GDM1 (cell line): ENCODE measurements around the gene TGFB1I1.
A peak's percentile ranks its signal among the peaks of the same experiment; 100 is the strongest.
"Not testable (repeated sequence)": the region's sequence is repeated elsewhere in the genome, so short reads cannot be mapped to it uniquely, and the experiment has no call there.

ENCODE experiments used
- DNase-seq: peaks from one replicate; lab custom pipeline; 2025; lab: John Stamatoyannopoulos, UW

Gene TGFB1I1

DNA sequence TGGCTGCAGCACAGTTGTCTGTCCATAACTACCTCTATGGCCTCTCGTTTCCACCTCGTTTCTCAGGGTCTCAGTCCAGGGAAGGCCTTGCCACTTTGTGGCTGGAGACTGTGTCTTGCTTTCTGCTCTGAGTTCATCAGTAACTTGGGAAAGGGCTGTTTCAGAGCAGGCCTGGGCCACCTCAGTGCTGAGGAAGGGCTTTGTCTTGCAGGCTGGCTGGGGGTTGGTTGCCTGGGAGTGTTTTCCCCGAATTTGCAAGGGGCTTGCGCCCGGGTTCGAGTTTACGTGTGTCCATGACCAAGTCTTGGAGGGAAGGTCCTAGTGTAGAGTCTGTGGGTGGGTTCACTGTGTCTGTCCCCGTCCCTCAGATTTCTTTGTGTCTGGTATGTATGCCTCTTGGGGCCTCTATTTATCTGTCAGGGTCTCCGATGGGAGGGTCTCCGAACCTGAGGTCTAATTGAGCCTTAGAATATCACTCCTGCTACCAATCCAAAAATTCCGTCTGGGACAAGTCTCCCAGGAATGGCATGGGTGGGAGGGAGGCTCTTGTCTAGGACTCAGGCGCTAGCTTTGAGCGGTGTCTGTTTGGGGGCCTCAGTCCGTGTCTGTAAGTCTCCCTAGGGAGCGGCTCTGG is 594 bp upstream of the TGFB1I1 start:
- no peak for DNase-seq

DNA sequence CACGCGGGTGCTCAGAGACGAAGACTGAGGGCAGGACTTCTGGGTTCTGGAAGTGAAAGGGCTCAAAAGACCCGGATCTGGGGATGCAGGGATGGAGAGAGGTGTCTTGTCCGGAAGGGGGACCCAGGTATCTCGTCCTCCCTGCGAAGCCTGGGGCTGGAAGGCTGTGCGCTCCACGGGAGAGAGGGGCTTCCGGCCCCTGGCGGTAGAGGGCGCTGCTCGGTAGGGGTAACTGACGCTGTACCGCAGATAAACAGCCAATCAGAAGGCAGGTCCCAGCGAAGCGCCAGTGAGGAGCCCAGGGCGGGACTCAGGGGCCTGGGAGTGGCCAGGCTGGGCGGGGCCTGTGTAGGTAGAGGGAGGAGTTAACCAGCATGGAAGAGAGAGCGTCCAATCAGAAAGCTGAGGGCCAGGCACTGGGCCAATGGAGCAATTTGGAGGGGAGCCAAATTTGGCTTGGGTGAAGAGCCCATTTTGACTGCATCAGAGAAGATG is 804 bp downstream of the TGFB1I1 start:
- DNase-seq = peak; percentile 92

DNA sequence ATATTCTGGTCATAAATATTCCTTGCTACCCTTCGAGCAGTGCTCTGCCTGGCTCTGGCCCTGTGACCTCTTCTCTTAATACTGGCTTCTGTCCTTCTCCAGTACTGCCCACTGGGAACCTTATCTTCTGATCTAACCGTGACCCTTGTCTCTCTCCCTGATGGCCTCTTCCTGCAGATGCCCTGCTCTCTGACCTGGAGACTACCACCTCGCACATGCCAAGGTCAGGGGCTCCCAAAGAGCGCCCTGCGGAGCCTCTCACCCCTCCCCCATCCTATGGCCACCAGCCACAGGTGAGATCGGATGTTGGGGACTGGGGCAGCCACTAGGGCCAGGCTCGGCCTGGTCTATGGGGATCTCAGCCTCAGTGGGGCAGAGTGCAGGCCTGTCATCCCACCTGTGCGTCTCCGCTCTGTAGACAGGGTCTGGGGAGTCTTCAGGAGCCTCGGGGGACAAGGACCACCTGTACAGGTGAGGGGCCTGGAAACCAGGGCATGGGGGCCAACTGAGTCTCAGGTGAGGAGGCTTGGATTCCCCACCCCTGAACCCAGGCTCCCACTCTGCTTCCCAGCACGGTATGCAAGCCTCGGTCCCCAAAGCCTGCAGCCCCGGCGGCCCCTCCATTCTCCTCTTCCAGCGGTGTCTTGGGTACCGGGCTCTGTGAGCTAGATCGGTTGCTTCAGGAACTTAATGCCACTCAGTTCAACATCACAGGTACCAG is 1.5 kb downstream of the TGFB1I1 start:
- no peak for DNase-seq

DNA sequence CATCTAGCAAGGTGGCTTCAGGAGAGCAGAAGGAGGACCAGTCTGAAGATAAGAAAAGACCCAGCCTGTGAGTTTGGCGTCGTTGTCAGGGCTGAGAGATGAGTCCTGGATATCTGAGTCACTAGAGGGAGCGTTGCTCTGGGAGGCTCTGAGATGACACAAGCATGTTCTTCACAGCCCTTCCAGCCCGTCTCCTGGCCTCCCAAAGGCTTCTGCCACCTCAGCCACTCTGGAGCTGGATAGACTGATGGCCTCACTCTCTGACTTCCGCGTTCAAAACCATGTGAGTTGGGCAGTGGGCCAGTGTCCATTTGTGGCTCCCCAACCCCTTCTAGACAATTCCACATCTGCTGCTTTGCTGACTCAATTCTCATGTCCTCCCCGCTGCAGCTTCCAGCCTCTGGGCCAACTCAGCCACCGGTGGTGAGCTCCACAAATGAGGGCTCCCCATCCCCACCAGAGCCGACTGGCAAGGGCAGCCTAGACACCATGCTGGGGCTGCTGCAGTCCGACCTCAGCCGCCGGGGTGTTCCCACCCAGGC is 2.3 kb downstream of the TGFB1I1 start:
- DNase-seq = no peak

DNA sequence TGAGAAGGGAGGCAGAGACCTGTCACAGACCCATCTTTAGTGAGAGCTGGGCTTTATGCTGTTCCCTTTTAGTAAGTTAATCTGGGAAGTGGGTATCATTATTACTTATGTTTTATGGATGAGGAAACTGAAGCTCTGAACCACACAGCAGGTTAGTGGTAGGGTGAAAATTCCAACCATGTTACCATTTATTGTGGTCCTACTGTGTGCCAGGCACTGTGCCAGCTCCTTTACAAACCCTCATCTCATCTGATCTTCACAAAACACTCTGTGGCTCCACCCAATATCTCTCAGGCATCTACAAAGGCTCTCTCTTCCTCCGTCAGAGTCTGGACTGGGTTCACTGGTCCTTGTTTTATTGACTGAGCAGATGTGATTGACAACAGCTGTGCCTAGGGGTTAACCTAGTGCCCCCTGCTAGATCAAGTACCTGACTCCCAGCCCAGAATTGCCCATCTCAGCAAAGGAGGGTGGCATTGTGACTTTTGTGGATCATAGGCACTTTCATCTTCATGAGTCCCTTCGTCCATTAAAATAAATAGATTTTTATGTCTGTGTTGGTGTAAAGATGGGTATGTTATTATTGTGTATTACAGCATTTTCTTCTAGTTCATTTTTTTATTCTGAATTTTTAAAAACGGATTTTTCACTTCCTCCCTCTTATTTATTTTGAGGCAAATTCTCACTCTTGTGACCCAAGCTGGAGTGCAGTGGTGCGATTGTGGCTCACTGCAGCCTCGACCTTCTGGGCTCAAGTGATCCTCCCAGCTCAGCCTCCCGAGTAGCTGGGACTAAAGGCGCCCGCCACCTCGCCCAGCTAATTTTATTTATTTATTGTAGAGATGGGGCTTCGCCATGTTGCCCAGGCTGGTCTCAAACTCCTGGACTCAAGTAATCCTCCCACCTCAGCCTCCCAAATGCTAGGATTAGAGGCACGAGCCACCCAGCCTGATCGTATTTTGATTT is 3.1 kb downstream of the TGFB1I1 start:
- no peak for DNase-seq

DNA sequence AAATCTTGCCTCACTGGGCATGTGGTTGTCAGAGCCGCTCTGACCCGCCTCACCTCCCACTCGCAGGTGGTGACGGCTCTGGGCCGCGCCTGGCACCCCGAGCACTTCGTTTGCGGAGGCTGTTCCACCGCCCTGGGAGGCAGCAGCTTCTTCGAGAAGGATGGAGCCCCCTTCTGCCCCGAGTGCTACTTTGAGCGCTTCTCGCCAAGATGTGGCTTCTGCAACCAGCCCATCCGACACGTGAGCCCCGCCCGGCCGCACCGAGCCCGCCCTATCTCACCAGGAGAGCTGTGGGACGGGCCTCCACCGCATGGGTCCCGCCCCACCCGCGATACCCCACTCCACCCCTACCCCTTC is 4.0 kb downstream of the TGFB1I1 start:
- DNase-seq = no peak

DNA sequence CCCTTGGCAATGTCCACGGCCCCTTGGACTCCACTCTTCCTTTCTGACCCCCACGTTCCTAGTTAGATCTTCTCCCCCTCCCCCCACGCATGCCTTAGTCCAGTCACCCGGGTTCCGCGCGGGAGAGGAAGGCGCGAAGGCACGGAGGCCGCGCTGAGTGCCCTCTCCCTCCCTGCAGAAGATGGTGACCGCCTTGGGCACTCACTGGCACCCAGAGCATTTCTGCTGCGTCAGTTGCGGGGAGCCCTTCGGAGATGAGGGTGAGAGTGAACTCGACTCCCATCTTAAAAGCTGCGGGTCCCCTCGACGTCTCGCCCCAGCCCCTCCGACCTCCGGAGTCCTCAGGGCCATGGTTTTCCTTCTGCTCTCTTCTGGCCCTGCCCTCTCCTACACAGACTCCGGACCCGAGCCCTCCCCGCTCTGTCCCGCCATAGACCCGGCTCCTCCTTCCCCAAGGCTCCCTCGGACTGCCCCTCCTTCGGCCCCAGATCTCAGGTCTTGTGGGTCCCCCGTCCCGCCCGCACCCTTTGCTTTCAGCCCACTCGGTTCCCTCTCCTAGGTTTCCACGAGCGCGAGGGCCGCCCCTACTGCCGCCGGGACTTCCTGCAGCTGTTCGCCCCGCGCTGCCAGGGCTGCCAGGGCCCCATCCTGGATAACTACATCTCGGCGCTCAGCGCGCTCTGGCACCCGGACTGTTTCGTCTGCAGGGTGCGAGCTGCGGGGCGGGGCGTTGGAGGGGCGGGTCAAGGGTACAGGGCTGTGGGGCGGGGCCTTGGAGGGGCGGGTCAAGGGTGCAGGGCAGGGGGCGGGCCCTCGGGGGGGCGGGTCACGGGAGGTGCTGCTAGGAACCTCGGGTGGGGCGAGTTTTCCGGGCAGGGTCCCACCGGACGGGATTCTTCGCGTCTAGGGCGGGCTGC is 4.6 kb downstream of the TGFB1I1 start:
- DNase-seq = no peak

DNA sequence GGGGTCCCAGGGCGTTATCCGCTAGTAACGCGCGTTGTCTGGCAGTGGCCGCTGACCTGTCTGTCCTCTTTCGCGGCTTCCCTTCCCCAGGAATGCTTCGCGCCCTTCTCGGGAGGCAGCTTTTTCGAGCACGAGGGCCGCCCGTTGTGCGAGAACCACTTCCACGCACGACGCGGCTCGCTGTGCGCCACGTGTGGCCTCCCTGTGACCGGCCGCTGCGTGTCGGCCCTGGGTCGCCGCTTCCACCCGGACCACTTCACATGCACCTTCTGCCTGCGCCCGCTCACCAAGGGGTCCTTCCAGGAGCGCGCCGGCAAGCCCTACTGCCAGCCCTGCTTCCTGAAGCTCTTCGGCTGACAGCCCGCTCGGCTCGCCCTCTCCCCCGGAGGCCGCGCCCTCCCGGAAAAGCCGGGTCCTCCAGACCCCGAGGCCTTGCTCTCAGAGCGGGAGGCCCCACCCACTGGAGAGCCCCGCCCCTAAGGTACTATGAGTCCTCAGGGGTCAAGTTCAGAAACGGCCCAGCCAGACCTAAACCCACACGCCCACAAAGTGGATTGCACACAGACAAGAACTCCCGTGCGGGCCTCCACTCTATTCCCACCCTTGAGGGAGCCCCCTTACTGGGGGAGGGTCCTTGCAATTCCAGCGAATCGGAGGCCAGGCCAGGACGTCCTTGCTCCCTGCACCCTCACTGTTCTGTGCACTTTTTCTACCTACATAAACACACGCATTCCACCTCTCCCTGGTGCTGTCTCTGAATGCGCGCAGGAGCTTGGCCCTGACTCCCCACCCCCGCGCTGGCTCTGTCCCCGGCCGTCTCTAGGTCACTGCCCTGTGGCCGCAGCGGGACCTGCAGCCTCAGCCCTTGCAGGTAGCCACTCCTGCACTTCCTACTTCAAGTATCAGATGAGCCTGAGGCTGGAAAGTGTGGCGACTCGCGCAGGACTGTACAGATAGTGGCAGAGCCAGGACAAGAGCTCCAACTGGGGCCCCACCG is 5.6 kb downstream of the TGFB1I1 start:
- no peak for DNase-seq

DNA sequence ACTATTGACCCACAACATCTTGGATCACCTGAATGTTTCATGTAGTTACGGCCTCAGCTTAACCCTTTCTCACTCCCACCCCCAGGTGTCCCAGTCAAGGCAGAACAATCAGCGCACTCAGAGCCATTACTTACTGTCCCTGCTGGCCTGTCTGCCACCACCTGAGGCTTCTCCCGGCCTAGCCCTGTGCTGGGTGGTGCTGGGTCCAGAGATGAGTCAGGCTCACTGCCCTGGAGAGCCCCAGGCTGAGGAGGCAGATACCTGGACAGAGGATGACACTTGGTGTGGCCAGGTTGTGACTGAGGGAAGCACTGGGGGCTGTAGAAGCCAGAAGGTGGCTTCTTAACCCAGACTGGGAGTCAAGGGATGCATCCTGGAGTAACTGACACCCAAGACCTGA is 7.0 kb downstream of the TGFB1I1 start:
- no peak for DNase-seq

DNA sequence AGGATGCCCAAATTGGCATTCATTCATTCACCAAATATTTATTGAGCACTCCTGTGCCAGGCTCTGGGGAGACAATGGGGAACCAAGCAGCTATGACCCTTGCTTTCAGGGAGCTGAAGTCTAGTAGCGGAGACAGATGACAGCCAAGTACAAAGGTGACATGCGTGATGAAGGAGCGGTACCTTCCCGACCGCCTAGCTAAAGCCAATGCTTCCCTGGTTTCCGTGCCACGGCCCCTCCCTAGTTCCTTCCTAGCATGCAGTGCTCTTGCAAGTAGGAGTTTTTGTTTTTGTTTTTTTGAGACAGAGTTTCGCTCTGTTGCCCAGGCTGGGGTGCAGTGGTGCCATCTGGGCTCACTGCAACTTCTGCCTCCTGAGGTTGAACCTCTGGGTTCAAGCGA is 7.8 kb downstream of the TGFB1I1 start:
- DNase-seq = no peak

DNA sequence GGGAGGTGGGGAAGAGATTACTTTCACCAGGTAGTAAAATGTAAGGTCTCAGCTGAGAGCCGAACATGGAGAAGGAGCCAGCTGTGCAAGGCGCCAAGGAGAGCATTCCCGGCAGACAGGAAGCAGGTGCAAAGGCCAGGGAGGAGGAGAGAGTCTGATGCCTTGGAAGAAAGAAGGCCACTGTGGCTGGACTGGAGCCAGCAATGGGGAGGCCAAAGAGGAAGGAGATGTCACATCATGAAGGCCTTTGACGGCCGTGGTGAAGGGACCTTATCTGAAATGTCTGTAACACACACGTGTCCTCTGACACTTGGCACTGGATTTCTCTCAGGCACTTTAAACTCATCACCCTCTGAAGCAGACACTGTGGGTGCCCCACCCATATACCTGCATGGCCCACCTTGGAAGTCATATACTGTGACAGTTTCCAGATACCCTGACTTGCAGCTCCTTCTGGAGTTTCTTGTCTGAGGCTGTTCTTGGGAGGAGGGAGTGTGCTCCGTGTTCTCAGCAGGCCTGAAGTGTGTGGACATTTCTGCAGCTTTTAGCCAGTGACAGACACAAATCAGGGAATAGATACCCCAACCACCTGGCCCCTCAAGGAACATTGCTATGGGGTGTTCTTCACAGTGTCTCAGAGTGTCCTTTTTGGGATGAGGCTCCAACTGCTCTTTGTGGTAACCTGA is 9.0 kb downstream of the TGFB1I1 start:
- no peak for DNase-seq

DNA sequence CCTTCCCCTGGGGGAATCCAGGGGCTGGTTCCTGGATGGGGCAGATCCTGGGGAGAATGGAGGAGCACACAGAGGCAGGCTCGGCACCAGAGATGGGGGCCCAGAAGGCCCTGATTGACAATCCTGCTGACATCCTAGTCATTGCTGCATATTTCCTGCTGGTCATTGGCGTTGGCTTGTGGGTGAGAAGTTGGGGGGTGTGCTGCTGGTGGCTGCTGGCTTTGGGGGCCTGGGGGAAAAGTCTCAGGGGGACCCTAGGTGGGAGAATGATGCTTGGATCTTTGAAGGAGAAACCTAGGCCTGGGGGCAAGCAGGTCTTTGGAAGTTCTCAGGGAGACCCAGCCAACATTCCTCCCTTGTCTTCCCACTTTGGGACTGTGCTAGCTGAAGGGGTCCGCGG is 11.1 kb downstream of the TGFB1I1 start, which contains the start of gene SLC5A2:
SLC5A2 (plus strand) TSS at position 43 of the 400 bp plus-strand sequence; CDS start at position 57, 14 bp downstream.
- DNase-seq = no peak

DNA sequence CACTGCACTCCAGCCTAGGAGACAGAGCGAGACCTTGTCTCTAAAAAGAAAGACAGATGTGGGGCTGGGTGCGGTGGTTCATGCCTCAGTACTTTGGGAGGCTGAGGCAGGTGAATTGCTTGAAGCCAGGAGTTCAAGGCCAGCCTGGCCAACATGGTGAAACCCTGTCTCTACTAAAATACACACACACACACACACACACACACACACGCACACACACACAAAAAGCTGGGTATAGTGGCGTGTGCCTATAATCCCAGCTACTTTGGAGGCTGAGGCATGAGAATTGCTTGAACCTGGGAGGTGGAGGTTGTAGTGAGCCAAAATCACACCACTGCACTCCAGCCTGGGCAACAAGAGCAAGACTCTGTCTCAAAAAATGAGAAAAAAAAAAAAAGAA is 12.1 kb downstream of the TGFB1I1 start:
- not testable (repeated sequence) for DNase-seq

DNA sequence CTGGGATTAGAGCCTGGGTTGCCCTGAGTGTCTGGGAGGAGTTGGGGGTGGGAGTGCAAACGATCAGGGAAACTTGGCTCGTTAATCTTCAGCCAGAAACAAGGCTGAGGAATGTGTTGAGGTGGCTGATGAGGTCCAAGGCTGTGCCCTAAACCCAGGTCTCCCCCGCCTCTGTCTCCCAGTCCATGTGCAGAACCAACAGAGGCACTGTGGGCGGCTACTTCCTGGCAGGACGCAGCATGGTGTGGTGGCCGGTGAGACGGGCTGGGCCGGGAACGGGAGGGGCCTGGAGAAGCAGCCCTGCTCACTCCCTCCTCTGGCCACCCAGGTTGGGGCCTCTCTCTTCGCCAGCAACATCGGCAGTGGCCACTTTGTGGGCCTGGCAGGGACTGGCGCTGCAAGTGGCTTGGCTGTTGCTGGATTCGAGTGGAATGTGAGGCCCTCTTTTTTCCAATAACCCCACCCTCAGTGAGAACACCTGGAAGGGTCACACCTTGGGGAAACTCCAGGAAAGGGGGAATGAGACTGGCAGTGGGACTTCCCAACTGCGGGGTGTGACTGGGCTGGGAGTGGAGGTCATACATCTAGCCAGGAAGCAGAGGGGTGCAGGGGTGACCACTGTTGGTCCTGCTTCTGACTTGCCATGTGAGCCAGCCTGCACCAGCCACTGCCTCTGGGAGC is 12.7 kb downstream of the TGFB1I1 start:
- no peak for DNase-seq

DNA sequence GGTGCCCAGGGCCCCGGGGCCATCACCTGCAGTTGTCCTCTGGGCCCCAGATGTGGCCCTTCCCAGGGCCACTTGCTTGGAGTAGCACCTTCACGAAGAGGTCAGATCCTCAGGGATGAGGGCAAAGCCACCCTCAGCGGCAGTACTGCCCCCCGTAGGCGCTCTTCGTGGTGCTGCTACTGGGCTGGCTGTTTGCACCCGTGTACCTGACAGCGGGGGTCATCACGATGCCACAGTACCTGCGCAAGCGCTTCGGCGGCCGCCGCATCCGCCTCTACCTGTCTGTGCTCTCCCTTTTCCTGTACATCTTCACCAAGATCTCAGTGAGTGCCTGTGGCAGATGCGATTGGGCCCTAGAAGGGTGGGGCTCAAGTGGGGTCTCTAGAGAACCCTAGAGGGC is 13.6 kb downstream of the TGFB1I1 start:
- DNase-seq = no peak

DNA sequence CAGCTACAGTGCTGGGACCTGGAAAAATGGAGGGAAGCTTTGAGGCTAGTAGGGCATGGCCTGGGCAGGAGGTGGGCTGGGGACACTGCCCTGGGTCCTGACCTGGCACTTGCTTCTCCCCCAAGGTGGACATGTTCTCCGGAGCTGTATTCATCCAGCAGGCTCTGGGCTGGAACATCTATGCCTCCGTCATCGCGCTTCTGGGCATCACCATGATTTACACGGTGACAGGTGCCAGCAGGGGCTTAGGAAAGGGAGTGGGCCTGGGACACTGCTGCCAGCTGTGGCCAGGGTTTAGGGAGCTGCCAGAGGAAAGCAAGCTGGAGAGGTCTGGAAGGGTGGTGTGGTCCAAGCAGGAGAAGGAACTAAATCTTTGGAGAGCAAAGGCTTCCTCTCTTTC is 14.1 kb downstream of the TGFB1I1 start:
- no peak for DNase-seq

DNA sequence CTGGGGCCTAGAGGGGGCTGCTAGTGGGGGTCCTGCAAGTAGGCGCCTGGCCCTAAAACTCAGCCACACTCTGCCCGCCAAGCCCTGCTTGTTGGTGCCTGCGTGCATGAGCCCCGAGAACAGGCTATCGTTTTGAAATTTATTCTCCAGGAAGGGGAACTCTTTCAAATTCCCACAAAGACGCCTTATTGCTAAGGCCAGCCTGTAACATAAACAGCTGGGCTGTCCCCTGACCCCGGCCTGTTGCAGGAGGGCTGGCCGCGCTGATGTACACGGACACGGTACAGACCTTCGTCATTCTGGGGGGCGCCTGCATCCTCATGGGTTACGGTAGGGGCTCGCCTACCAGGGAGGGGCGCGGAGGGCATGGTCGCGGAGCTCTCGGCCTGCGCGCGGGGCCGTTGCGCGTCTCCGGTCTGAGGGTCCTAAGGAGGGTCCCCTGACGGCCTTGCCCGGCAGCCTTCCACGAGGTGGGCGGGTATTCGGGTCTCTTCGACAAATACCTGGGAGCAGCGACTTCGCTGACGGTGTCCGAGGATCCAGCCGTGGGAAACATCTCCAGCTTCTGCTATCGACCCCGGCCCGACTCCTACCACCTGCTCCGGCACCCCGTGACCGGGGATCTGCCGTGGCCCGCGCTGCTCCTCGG is 15.2 kb downstream of the TGFB1I1 start:
- no peak for DNase-seq
